Common myeloid progenitor, CD34-positive (primary cell): ENCODE data around the gene PPP1CC.
"Not testable (repeated sequence)": the region's sequence is repeated elsewhere in the genome, so short reads cannot be mapped to it uniquely, and the experiment has no call there.

ENCODE experiments used
- CTCF ChIA-PET: fragments of 350-600 bp; sonication (Branson Sonifier 250); formaldehyde crosslinking; loops from one replicate; lab custom pipeline; 2021; ENCODE audit warnings: antibody characterized with exemption; lab: Charles Lee
- POLR2A ChIA-PET: fragments of 350-600 bp; sonication (Branson Sonifier 250); formaldehyde crosslinking; loops from one replicate; lab custom pipeline; 2021; ENCODE audit warnings: antibody characterized with exemption; lab: Charles Lee
- DNase-seq, 3 donors: peaks; one replicate each; pipeline versions ENCODE4 v3.0.0 to v3.0.0-alpha.2; 2013
- H3K27ac ChIP-seq, 2 experiments: 1 replicate in 1 of 2; 2 replicates in 1 of 2; pipeline ENCODE4 v1.7.0; 2013; ENCODE audit warnings: inconsistent platforms in 2 of 2, low read length in 2 of 2, mild to moderate bottlenecking in 2 of 2, low read depth in 1 of 2, moderate library complexity in 1 of 2; ENCODE audit not compliant: severe bottlenecking in 2 of 2, insufficient read depth in 1 of 2, poor library complexity in 1 of 2
- H3K27me3 ChIP-seq, 5 experiments: replicated peaks in 2 of 5; 1 replicate in 3 of 5; 2 replicates in 2 of 5; pipeline versions ENCODE4 v1.6.1 to v1.7.0; 2013; ENCODE audit warnings: low read length in 4 of 5, mild to moderate bottlenecking in 2 of 5, moderate library complexity in 2 of 5, inconsistent platforms in 1 of 5; ENCODE audit not compliant: insufficient read depth in 5 of 5, control insufficient read depth in 4 of 5
- H3K36me3 ChIP-seq, 4 experiments: 1 replicate in 2 of 4; 2 replicates in 2 of 4; pipeline versions ENCODE4 v1.6.1 to v1.7.0; 2013; ENCODE audit warnings: low read length in 3 of 4, control low read depth in 1 of 4, mild to moderate bottlenecking in 1 of 4; ENCODE audit not compliant: control insufficient read depth in 4 of 4, insufficient read depth in 4 of 4
- H3K4me1 ChIP-seq, 4 experiments: 1 replicate in 3 of 4; 2 replicates in 1 of 4; pipeline versions ENCODE4 v1.6.1 to v1.7.1; 2013; ENCODE audit warnings: low read length in 3 of 4, mild to moderate bottlenecking in 3 of 4, control low read depth in 1 of 4, inconsistent platforms in 1 of 4, moderate library complexity in 1 of 4; ENCODE audit not compliant: control insufficient read depth in 4 of 4, insufficient read depth in 4 of 4; ENCODE audit errors: control extremely low read depth in 1 of 4
- H3K4me3 ChIP-seq, 7 experiments: 1 replicate in 4 of 7; 2 replicates in 3 of 7; pipeline versions ENCODE4 v1.5.1 to v1.7.0; 2013; ENCODE audit warnings: mild to moderate bottlenecking in 7 of 7, low read length in 6 of 7, moderate library complexity in 6 of 7, inconsistent platforms in 2 of 7, low read depth in 2 of 7, control low read depth in 1 of 7; ENCODE audit not compliant: insufficient read depth in 4 of 7, control insufficient read depth in 1 of 7; ENCODE audit errors: extremely low read depth in 1 of 7
- H3K9me3 ChIP-seq, 5 experiments: 1 replicate in 4 of 5; 2 replicates in 1 of 5; pipeline versions ENCODE4 v1.6.1 to v1.7.1; 2013; ENCODE audit warnings: low read length in 4 of 5, mild to moderate bottlenecking in 2 of 5, inconsistent platforms in 1 of 5, low read depth in 1 of 5, moderate library complexity in 1 of 5; ENCODE audit not compliant: control insufficient read depth in 4 of 5, insufficient read depth in 2 of 5; ENCODE audit errors: control extremely low read depth in 1 of 5
- WGBS: methylation state at CpG from one replicate; pipeline ENCODE4 v1.1.5; 2013; ENCODE audit not compliant: insufficient coverage; 5-methylcytosine and 5-hydroxymethylcytosine counted together

Gene PPP1CC

DNA sequence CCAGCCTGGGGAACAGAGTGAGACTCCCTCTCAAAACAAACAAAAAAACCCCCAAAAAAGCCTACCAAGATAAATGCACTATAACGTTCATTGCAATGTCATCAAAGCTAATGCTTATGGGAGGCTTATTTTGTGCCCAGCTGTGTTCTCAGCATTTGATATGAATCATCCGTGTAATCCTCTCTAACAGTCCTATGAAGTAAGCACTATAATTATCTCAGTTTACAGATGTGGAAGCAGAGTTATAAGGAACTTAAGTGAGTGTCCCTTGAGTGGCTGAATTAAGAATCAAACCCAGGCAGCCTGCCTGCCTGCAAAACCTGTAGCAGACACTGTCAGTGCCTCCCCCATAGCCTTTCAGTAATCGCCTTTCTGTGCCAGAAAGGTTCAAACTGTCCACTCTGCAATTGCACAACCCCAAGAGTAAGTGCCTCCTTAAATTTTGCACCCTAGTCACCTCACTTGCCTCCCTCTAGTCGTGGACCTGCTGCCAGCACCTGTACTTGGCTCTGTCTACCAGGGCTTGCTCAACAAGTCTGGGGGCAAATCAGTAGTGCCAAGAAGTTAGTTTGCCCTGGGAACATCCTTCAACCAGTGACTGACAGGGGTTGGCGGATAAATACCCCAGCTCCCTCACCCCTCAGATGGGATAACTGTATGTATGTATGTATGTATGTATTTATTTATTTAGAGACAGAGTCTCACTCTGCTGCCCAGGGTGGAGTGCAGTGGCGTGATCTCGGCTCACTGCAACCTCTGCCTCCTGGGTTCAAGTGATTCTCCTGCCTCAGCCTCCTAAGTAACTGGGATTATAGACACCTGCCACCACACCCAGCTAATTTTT is 23.8 kb upstream of the PPP1CC start:
- WGBS = 100% methylated on average over 1 of the region's 7 CpGs
- H3K27ac ChIP-seq = no peak overlapping the region
- H3K9me3 ChIP-seq = no peaks in the 10 kb centered on the region
- CTCF ChIA-PET = interaction anchor here (1.2 to 1.7 kb wide), 2 partner anchors 9 to 81 kb away, joined by 3 to 5 read pairs; no protein-coding TSS in a partner anchor
- POLR2A ChIA-PET = no interaction called here
- no peaks in the 10 kb centered on the region for H3K36me3 ChIP-seq
- H3K4me3 ChIP-seq = no peak overlapping the region
- DNase-seq = no peak
- no peaks in the 10 kb centered on the region for H3K27me3 ChIP-seq
- H3K4me1 ChIP-seq = peaks cover 0 to 3% (median 0%) of the 10 kb centered on the region in 4 experiments

DNA sequence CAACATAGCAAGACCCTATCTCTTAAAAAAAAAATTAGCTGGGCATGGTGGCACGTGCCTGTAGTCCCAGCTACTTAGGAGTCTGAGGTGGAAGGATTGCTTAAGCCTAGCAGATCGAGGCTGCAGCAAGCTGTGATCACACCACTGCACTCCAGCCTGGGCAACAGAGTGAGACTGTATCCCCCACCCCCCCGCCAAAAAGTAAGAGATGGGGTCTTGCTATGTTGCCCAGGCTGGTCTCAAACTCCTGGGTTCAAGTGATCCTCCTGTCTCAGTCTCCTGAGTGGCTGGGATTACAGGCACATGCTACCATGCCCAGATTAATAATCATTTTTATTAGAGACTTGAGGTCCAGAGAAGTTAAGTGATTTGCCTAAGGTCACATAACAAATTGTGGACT is 22.9 kb upstream of the PPP1CC start:
- 86% methylated on average over 3 of the region's 3 CpGs for WGBS
- H3K27ac ChIP-seq, H3K27me3 ChIP-seq, H3K9me3 ChIP-seq, H3K4me1 ChIP-seq, DNase-seq, POLR2A ChIA-PET, H3K36me3 ChIP-seq, H3K4me3 ChIP-seq: not testable (repeated sequence)
- CTCF ChIA-PET = interaction anchor here (1.2 to 1.7 kb wide), 2 partner anchors 10 to 82 kb away, joined by 3 to 5 read pairs; no protein-coding TSS in a partner anchor

DNA sequence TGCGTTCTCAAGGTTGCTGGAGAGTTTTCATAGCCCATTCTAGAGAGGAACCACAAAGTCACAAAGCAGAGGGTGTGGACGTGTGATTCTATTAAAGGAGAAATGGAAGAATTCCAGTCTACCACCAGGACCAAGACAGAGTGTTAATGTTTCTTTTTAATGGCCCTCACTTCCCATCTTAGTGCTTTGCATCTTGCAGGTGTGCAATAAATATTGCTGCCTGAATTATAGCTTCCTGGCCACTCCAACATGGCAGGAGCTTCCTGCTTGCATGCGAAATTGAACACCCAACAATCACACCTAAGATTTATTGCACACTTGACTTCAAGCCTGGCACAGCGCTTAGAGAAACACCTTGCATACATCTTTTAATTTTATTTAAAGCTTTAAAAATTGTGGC is 22.4 kb upstream of the PPP1CC start:
- Histone ChIP-seq H3K27ac (no peak overlapping the region), H3K4me1 (peaks cover 0 to 3% (median 0%) of the 10 kb centered on the region in 4 experiments), H3K27me3 (no peaks in the 10 kb centered on the region), H3K36me3 (no peaks in the 10 kb centered on the region), H3K4me3 (no peak overlapping the region), H3K9me3 (no peaks in the 10 kb centered on the region)
- ChIA-PET CTCF (interaction anchor here (1.2 to 1.7 kb wide), 2 partner anchors 11 to 82 kb away, joined by 3 to 5 read pairs; no protein-coding TSS in a partner anchor), POLR2A (no interaction called here)
- 50% methylated on average over 2 of the region's 4 CpGs for WGBS
- no peak for DNase-seq

- Histone ChIP-seq H3K9me3 (no peaks in the 10 kb centered on the region), H3K4me1 (peaks cover 0 to 3% (median 0%) of the 10 kb centered on the region in 4 experiments), H3K27me3 (no peaks in the 10 kb centered on the region), H3K27ac (no peak overlapping the region), H3K4me3 (no peak overlapping the region), H3K36me3 (no peaks in the 10 kb centered on the region)
- DNase-seq = peak in 2 of 3 donors; percentile 12 to 41
- ChIA-PET CTCF (interaction anchor here (1.5 kb wide), 1 partner anchor 9 kb away, joined by 3 read pairs; no protein-coding TSS in a partner anchor), POLR2A (no interaction called here)
- WGBS = 69% methylated on average over 6 of the region's 7 CpGs
Observed at GRCh38 chr12:110763583-110763982, 20.9 kb upstream of the PPP1CC start.

GRCh38 chr12:110762891-110763290 is 20.2 kb upstream of the PPP1CC start:
- H3K4me3 ChIP-seq = no peak overlapping the region
- peaks cover 0 to 3% (median 0%) of the 10 kb centered on the region in 4 experiments for H3K4me1 ChIP-seq
- no peaks in the 10 kb centered on the region for H3K36me3 ChIP-seq
- 100% methylated on average over 2 of the region's 3 CpGs for WGBS
- no peak for DNase-seq
- CTCF ChIA-PET = interaction anchor here (1.5 kb wide), 1 partner anchor 9 kb away, joined by 3 read pairs; no protein-coding TSS in a partner anchor
- no peaks in the 10 kb centered on the region for H3K9me3 ChIP-seq
- H3K27me3 ChIP-seq = no peaks in the 10 kb centered on the region
- POLR2A ChIA-PET = no interaction called here
- no peak overlapping the region for H3K27ac ChIP-seq

DNA sequence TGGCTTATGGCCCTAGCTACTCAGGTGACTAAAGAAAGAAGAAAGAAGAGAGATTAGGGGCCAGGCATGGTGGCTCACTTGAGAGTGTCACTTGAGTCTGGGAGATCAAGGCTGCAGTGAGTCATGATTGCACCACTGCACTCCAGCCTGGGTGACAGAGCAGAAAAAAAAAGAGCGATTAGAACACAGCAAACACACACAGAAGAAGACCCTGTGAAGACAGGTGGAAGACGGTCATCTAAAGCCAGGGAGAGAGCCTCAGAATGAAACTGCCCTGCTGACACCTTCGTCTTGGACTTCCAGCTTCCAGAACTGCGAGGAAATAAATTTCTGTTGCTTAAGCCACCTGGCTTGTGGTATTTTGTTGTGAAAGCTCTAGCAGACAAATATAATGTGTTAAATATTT is 17.5 kb upstream of the PPP1CC start:
- WGBS = 100% methylated on average over 3 of the region's 4 CpGs
- Histone ChIP-seq H3K9me3 (no peaks in the 10 kb centered on the region), H3K36me3 (no peaks in the 10 kb centered on the region), H3K27ac (no peak overlapping the region), H3K27me3 (no peaks in the 10 kb centered on the region), H3K4me1 (peaks cover 0 to 2% (median 0%) of the 10 kb centered on the region in 4 experiments), H3K4me3 (no peak overlapping the region)
- POLR2A ChIA-PET = interaction anchor here (0.6 kb wide), 2 partner anchors 14 to 1427 kb away, joined by 3 read pairs; no protein-coding TSS in a partner anchor
- peak in 1 of 3 donors; percentile 21 for DNase-seq
- CTCF ChIA-PET = interaction anchor here (0.7 kb wide), 1 partner anchor 113 kb away, joined by 4 read pairs; no protein-coding TSS in a partner anchor

GRCh38 chr12:110758922-110759321 is 16.2 kb upstream of the PPP1CC start:
- Histone ChIP-seq H3K4me3 (no peak overlapping the region), H3K27me3 (no peaks in the 10 kb centered on the region), H3K9me3 (no peaks in the 10 kb centered on the region), H3K4me1 (no peaks in the 10 kb centered on the region), H3K27ac (no peak overlapping the region), H3K36me3 (no peaks in the 10 kb centered on the region)
- CTCF ChIA-PET = no interaction called here
- no peak for DNase-seq
- POLR2A ChIA-PET = no interaction called here
- WGBS = 89% methylated on average over 4 of the region's 6 CpGs
